GM21390 (cell line): ENCODE results near the gene TNPO3.

Experiments
- ATAC-seq: cut with Tn5 transposase; IDR thresholded peaks from one replicate; pipeline ENCODE4 v1.9.1; 2021; ENCODE audit not compliant: unreplicated experiment

The TNPO3 gene

GRCh38 chr7:129054438-129055293 lies at the start of gene TNPO3:
TSS of gene TNPO3 (minus strand) at chr7:129055111. CDS start at chr7:129054770, 341 bp downstream.
- peak; percentile 86 for ATAC-seq

DNA sequence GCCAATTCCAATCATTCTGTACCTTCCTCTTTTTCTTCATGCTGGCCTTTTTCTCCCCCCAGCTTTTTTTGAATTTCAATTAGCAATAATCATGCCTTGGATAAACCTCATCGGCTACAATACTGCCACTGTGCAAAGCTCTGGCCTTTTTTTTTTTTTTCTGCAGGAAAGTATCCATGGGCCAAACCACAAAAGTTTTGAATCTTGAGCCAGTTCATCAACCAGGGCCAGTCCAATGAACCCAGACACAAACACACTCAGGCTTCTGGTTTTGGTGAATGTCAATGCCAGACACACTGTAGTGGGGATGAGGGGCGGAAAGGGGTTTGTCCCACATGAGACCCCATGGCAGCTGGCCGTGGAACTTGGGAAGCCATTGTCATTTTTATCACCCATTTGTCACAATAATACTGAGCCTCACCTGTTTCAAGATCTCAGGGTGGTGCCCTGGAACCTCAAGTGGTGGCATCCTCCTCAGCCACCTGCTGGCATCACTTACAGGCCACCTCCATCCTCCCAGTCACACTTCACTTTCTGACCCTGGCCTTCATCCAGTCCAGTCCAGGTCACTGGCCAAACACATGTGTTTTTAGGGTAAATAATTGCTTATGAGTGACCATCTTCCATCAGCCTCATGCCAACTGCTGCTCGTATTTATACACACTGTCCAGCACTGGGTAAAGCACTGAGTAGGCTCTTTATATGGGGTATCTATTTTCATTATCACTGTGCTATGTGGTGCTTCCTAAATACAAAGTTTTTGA lies 48.8 kb upstream of the TNPO3 start:
- no peak for ATAC-seq

DNA sequence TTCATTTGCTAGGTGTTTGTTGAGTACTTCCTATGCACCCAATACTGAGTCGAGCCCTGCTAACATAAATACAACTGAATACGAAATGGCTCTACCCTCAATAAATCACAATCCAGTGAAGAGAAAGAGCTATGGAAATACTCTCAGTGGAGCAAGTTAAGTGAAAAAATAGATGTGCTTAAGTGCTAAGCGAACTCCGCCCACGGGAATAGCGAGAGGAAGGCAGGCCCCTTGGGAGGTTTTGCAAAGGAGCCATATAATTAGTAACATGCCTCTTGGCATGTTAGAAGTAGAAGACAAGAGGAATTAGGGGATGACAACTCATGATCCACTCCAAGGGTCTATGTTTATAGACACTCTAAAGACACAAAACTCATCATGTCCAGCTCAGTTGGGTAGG lies 46.8 kb upstream of the TNPO3 start:
- ATAC-seq, result no peak

DNA sequence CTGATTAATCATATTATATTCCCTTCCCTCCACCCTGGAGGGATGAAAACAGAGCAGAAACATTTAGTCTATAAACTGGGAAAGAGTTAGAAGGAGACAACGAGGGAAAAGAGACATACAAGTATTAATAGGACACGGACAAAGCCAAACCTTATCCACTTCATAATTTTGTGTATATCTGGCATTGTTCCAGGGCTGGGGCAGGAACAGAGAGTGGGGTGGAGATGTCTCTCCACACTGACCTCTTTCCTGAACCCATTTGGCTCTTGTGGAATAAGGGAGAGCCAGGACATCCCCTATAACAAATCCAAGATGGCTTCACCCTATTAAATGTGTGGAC lies 45.9 kb upstream of the TNPO3 start:
- ATAC-seq, result no peak

GRCh38 chr7:129098409-129099084 lies 43.6 kb upstream of the TNPO3 start:
- ATAC-seq, result no peak

DNA sequence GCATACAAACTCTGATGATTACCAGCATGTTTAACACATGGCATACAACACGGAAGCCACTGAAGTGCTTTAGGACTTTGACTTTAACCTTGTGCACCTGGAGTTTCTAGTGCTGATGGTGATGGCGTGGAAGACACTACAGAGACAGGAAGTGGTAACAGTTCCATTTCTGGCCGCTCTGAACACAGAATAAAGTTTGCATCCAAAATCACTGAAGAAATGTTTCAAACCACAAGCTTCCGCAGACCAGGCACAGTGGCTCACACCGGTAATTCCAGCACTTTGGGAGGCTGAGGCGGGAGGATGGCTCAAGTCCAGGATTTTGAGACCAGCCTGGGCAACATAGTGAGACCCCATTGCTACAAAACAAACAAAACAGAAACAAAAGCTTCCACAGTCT lies 40.3 kb upstream of the TNPO3 start:
- ATAC-seq, result peak; percentile 74

DNA sequence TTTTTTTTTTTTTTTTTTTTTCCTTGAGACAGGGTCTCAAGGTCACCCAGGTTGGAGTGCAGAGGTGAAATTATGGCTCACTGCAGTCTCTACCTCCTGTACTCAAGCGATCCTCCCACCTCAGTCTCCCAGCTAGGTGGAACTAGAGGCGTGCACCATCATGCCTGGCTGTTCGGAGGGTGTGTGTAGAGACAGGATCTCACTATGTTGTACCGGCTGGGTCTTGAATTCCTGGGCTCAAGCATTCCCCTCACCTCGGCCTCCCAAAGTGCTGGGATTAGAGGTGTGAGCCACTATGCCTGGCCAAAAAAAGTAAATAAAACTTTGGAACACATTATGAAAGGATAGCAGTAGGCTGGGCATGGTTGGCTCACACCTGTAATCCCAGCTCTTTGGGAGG lies 39.6 kb upstream of the TNPO3 start:
- ATAC-seq, result no peak

- no peak for ATAC-seq
These were observed 39.1 kb upstream of the TNPO3 start for GRCh38 chr7:129093867-129094456.

- ATAC-seq, result peak; percentile 53
These were observed 36.6 kb upstream of the TNPO3 start for GRCh38 chr7:129091484-129092002.

DNA sequence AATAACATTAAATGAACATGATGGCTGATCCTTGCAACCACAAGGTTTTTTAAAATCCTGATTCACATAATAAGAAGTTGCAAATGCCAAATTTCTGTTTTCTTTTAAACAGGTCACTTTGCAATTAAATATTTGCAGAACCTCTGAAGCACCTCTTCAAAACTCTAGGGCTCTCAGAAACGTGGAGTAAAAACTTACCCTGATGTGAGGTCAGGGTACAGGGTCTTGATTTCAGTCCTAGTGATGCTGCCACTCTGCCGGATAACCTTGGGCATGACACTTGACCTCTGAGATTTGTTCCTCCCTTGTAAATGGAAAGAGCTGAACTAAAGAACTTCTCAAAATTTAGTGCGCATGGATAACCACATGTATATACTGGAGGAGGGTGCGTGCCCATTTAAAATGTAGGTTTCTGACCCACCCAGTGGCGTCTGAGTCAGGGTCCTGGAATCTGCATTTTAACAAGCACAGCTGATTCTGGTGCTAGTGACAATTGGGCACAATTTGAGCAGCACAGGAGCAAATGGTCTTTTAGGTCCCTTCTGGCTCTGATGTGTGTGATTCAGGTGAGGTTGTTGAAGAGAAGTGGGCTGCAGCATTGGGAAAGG lies 35.5 kb upstream of the TNPO3 start:
- no peak for ATAC-seq

DNA sequence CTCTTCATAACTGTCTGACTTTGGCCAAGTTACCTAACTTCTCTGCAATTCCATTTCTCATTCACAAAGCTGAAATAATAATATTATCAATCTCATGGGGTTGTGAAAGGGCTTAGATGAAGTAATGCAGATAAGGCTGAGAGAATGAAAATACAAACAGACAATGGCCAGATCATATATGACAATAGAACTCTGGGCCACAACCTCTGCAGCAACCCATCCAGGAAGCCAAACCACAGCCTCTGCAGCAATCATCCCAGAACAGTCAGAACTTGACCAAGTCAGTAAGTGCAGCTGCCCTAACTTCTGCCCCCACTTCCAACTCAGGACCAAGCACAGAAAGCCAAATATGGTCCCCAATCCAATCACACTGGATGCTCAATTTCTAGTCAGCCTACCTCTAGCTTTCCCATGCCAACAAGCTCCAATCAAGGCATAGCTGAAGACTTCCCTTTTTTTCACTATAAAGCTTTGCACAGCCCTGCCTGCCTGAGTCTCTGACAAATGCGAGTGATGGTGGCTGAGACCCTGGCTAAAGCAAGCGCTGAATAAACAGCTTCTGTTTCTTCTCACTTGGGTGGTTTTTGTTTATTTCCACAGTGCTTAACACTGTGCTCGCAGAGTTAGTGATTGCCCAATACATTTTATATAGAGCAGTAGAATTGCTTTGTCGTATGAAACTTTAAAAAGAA lies 34.8 kb upstream of the TNPO3 start:
- ATAC-seq, result peak; percentile 59

GRCh38 chr7:129084801-129085551 lies 30.1 kb upstream of the TNPO3 start:
- ATAC-seq, result no peak

DNA sequence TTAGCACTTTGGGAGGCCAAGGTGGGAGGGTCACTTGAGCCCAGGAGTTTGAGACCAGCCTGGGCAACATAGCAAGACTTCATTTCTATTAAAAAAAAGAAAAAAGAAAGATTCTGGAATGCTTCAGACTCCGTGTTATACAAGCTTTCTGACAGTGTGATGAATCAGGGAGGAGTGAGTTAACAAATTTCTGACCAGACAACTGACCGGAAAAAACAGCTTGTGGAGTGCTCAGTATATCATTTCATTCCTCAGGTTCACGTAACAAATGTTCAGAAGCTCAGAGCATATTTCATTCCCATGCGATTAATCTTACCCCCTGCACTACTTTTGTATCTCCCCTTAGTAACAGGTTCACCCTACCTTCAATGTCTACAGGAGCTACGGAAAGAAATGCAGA lies 28.6 kb upstream of the TNPO3 start:
- ATAC-seq, result no peak

GRCh38 chr7:129078455-129078854 lies 23.5 kb upstream of the TNPO3 start:
- ATAC-seq, result no peak

DNA sequence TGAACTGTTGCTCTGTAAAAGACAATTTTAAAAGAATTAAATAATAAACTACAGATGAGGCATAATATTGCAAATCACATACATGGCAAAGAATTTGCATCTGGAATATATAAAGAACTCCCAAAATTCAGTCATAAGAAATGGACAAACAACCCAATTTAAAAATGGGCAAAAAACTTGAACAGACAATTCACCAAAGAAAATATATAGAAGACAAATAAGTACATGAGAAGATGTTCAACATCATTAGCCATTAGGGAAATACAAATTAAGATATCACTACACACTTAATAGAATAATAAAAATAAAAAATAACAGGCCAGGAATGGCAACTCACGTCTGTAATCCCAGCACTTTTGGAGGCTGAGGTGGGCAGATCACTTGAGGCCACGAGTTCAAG lies 22.0 kb upstream of the TNPO3 start:
- ATAC-seq, result no peak

- no peak for ATAC-seq
These were observed 20.1 kb upstream of the TNPO3 start for GRCh38 chr7:129074994-129075393.

GRCh38 chr7:129074361-129074871 lies 19.5 kb upstream of the TNPO3 start:
- ATAC-seq, result no peak

DNA sequence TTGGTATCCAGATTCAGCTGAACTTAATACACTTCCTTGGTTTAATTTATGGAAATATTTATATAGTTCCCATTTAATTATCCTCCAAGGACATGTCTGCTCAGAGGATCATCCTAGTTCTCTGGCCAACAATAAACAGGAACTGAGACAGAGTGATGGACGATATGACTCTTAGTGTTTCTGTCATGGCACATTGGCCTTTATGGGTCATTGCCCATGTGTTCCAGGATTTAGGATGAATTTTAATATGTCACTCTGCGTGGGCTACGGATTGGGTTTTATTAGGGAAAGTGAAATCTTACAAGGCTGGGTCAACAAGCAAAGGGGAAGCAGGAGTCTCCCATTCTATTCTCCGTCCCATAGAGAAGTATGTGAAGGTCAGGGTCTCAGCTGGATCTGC lies 18.8 kb upstream of the TNPO3 start:
- ATAC-seq, result no peak

DNA sequence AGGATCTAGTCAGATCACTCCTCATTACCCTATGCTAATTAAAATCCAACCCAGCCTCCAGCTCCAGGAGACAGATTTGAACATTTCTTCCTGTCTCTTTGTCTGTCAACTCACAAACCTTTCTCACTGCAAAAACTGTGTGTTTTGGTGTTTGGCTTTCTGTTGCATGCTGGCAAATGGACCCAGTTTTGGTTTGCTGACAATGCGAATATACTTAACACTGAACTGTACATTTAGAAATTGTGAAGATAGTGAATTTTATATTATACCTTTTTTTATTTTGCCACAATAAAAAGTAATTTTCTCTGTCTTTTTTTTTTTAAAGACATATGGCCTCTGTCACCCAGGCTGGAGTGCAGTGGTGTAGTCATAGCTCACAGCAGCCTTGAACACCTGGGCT lies 18.3 kb upstream of the TNPO3 start:
- no peak for ATAC-seq
